Fibroblast of lung (primary cell): Measurements from ENCODE around the gene TLCD4.

Experiments used
- CTCF ChIP-seq, 2 donors: IDR thresholded peaks in 1 of 2; conservative IDR thresholded peaks in 1 of 2; 1 replicate in 1 of 2; 2 replicates in 1 of 2; pipeline ENCODE4 v1.5.1; 2011 to 2012; ENCODE audit warnings: low read length in 2 of 2, control low read depth in 1 of 2, inconsistent platforms in 1 of 2, low read depth in 1 of 2, mild to moderate bottlenecking in 1 of 2
- EZH2 ChIP-seq: IDR thresholded peaks from 2 replicates; pipeline ENCODE4 v1.5.1; 2012; ENCODE audit warnings: low read length, control low read depth, mild to moderate bottlenecking; ENCODE audit errors: missing control alignments

- no peak for TF ChIP-seq CTCF (conservative IDR thresholded peaks at IDR 0.05 in 1 of 2, IDR thresholded peaks at IDR 0.05 in 1 of 2; ENCODE audit: low read depth in 1 of 2, low read length in 2 of 2)
- TF ChIP-seq EZH2, result no peak
These were observed 30.1 kb upstream of the TLCD4 start for GRCh38 chr1:95086949-95087533.
